HepG2 (cell line): Measurements from ENCODE around the gene NEDD8. TPM values are rescaled to one million over a fixed set of nuclear protein-coding genes. Genes with fewer than 3 reads are reported as not detected.

ENCODE experiments used
- ATAC-seq: fragments of 200-7000 bp; cut with Tn5 transposase; 3 replicates; pipeline ENCODE4 v1.9.1; 2020; ENCODE audit warnings: mild to moderate bottlenecking, moderate library complexity
- BruUV-seq: library from RNA; stranded (reverse); fragments of 400-500 nt; replicated peaks from 2 replicates; lab custom pipeline; 2021; lab: Mats Ljungman, UMichigan
- CTCF ChIA-PET: fragments of 300-600 bp; formaldehyde crosslinking; extraction: SDS; loops from one replicate; lab custom pipeline; 2021; ENCODE audit warnings: low total read pairs, inconsistent platforms, low intra/inter-chr PET ratio; lab: Yijun Ruan, JAX
- POLR2A ChIA-PET: fragments of 350-600 bp; sonication (Branson Sonifier 250); formaldehyde crosslinking; loops from one replicate; lab custom pipeline; 2020; ENCODE audit warnings: antibody characterized with exemption, inconsistent platforms; lab: Yijun Ruan, JAX
- DNase-seq: peaks from one replicate; pipeline ENCODE4 v3.0.0-alpha.2; 2015; ENCODE audit warnings: low spot score
- FAIRE-seq: peaks from 3 replicates; lab custom pipeline; 2011; peaks lifted over from hg19 to GRCh38; lab: Jason Lieb, UNC
- H2AFZ ChIP-seq: one replicate; pipeline ENCODE4 v1.6.1; 2011; ENCODE audit warnings: low read length, inconsistent platforms
- H3K27ac ChIP-seq: fragments of 300-600 bp; 3 replicates; pipeline ENCODE4 v1.8.0; 2011; ENCODE audit warnings: mixed run types, mild to moderate bottlenecking, mixed read lengths, low read length, inconsistent platforms; ENCODE audit not compliant: insufficient read depth; ENCODE audit errors: extremely low read length
- H3K27me3 ChIP-seq, 2 experiments: fragments of 200-600 bp in 1 of 2; 2 replicates in 1 of 2; 3 replicates in 1 of 2; pipeline versions ENCODE4 v1.6.0 to v1.8.0; 2011; ENCODE audit warnings: low read length in 2 of 2, mild to moderate bottlenecking in 2 of 2, moderate library complexity in 2 of 2, inconsistent platforms in 1 of 2; ENCODE audit not compliant: insufficient read depth in 2 of 2, control insufficient read depth in 1 of 2
- H3K36me3 ChIP-seq, 2 experiments: fragments of 200-600 bp in 1 of 2; replicated peaks in 1 of 2; 2 replicates in 1 of 2; 3 replicates in 1 of 2; pipeline versions ENCODE4 v1.5.1 to v1.8.0; 2011; ENCODE audit warnings: low read length in 2 of 2, inconsistent platforms in 1 of 2; ENCODE audit not compliant: insufficient read depth in 2 of 2, control insufficient read depth in 1 of 2
- H3K4me1 ChIP-seq: 2 replicates; pipeline ENCODE4 v1.5.1; 2012; ENCODE audit warnings: low read length, inconsistent platforms; ENCODE audit not compliant: insufficient read depth
- H3K4me2 ChIP-seq: 2 replicates; pipeline ENCODE4 v1.6.0; 2011; ENCODE audit warnings: low read depth, low read length, inconsistent platforms
- H3K4me3 ChIP-seq, 3 experiments: fragments of 200-600 bp in 1 of 3; sonication (generic), shearing (Covaris generic) in 1 of 3; replicated peaks in 1 of 3; 2 replicates each; pipeline ENCODE4 v1.5.1; 2011 to 2016; ENCODE audit warnings: low read length in 3 of 3, inconsistent platforms in 2 of 3, low read depth in 2 of 3, mild to moderate bottlenecking in 2 of 3, control low read depth in 1 of 3, mixed read lengths in 1 of 3; ENCODE audit not compliant: insufficient read depth in 1 of 3
- H3K79me2 ChIP-seq: one replicate; pipeline ENCODE4 v1.6.1; 2011; ENCODE audit warnings: low read length, inconsistent platforms; ENCODE audit not compliant: insufficient read depth
- H3K9ac ChIP-seq: 2 replicates; pipeline ENCODE4 v1.6.0; 2011; ENCODE audit warnings: mild to moderate bottlenecking, low read depth, low read length, inconsistent platforms; ENCODE audit not compliant: insufficient read depth
- H3K9me3 ChIP-seq: 2 replicates; pipeline ENCODE4 v1.5.1; 2012; ENCODE audit warnings: mild to moderate bottlenecking, low read length
- H4K20me1 ChIP-seq: 2 replicates; pipeline ENCODE4 v1.6.0; 2011; ENCODE audit warnings: inconsistent platforms, mild to moderate bottlenecking, low read length, moderate library complexity; ENCODE audit not compliant: insufficient read depth
- AGO2 ChIP-seq: fragments of 200-400 bp; formaldehyde crosslinking; optimal IDR thresholded peaks from 2 replicates; pipeline ENCODE3; 2017; ENCODE audit warnings: mild to moderate bottlenecking, low read depth, low read length, moderate library complexity
- MED8 ChIP-seq: sonication (generic); formaldehyde crosslinking; IDR thresholded peaks from 2 replicates; pipeline ENCODE4 v1.8.1; 2023; ENCODE audit warnings: mild to moderate bottlenecking, missing genetic modification reagents; ENCODE audit not compliant: insufficient replicate concordance
- RBFOX2 ChIP-seq: fragments of 200-400 bp; formaldehyde crosslinking; IDR thresholded peaks from 2 replicates; pipeline ENCODE4 v1.6.1; 2017; ENCODE audit warnings: low read depth, mild to moderate bottlenecking, low read length
- REXO4 ChIP-seq: sonication (generic); formaldehyde crosslinking; IDR thresholded peaks from 2 replicates; pipeline ENCODE4 v1.8.0; 2022; ENCODE audit warnings: missing genetic modification reagents, mild to moderate bottlenecking, borderline replicate concordance
- SMAD1 ChIP-seq: sonication (generic); formaldehyde crosslinking; IDR thresholded peaks from 2 replicates; pipeline ENCODE4 v1.4.0; 2020; ENCODE audit warnings: missing genetic modification reagents, low read depth, mild to moderate bottlenecking, borderline replicate concordance
- SP4 ChIP-seq: sonication (generic); formaldehyde crosslinking; IDR thresholded peaks from 2 replicates; pipeline ENCODE4 v1.8.1; 2023; ENCODE audit warnings: mild to moderate bottlenecking, missing genetic modification reagents
- SRY ChIP-seq: sonication (generic); formaldehyde crosslinking; IDR thresholded peaks from 2 replicates; pipeline ENCODE4 v1.8.0; 2022; ENCODE audit warnings: mild to moderate bottlenecking, missing genetic modification reagents
- TRAFD1 ChIP-seq: sonication (generic); formaldehyde crosslinking; IDR thresholded peaks from 2 replicates; pipeline ENCODE4 v1.5.1; 2020; ENCODE audit warnings: missing genetic modification reagents, mild to moderate bottlenecking, borderline replicate concordance
- UBTF ChIP-seq: sonication (generic); formaldehyde crosslinking; IDR thresholded peaks from 2 replicates; pipeline ENCODE4 v1.4.0; 2020; ENCODE audit warnings: mild to moderate bottlenecking, missing genetic modification reagents
- ZNF737 ChIP-seq: sonication (generic); formaldehyde crosslinking; IDR thresholded peaks from 2 replicates; pipeline ENCODE4 v1.5.0; 2020; ENCODE audit warnings: missing genetic modification reagents, mild to moderate bottlenecking, borderline replicate concordance
- ZNF883 ChIP-seq: sonication (generic); formaldehyde crosslinking; IDR thresholded peaks from 2 replicates; pipeline ENCODE4 v1.5.1; 2020; ENCODE audit warnings: mild to moderate bottlenecking, missing genetic modification reagents; ENCODE audit errors: not compliant biosample characterization
- ZSCAN21 ChIP-seq: sonication (generic); formaldehyde crosslinking; IDR thresholded peaks from 2 replicates; pipeline ENCODE4 v1.8.0; 2022; ENCODE audit warnings: mild to moderate bottlenecking, missing genetic modification reagents, moderate library complexity, borderline replicate concordance
- WGBS: methylation state at CpG from one replicate; pipeline ENCODE4 v1.1.6; 2017; ENCODE audit warnings: low lambda C conversion rate; 5-methylcytosine and 5-hydroxymethylcytosine counted together
- in situ Hi-C: cut with HindIII; loops from 2 replicates; pipeline ENCODE4 v1.10.0; 2017; ENCODE audit warnings: low pct_unique_long_range_greater_than_20kb; ENCODE audit not compliant: extremely low pct_ligation_motif_present
- intact Hi-C: fragments of 100-400 bp; cut with micrococcal nuclease; formaldehyde crosslinking; loops from one replicate; pipeline ENCODE4 v1.10.0; 2022; ENCODE audit not compliant: unreplicated experiment
- polyA plus RNA-seq, 8 experiments: library from polyadenylated mRNA; depleted of rRNA in 3 of 8; stranded (reverse) in 7 of 8; unstranded in 1 of 8; fragments of >200 nt; fragmentation: Illumina TruSeq in 4 of 8; extraction: Trizol in 4 of 8; gene quantifications; 2 replicates each; pipeline versions ENCODE4 v1.2.1 to v1.2.3, GENCODE V29; 2011 to 2016; ENCODE audit warnings: low read depth in 4 of 8, missing spikeins in 1 of 8, mixed read lengths in 1 of 8; ENCODE audit not compliant: insufficient read depth in 1 of 8
- total RNA-seq, 5 experiments: library from RNA; depleted of rRNA; stranded (reverse); fragments of >200 nt; fragmentation: Illumina TruSeq; extraction: Trizol; gene quantifications; 2 replicates each; pipeline ENCODE4 v1.2.3, GENCODE V29; 2016; ENCODE audit warnings: low read depth in 1 of 5
- TF ChIP-seq, protein P1 (sequence below): sonication (generic); formaldehyde crosslinking; IDR thresholded peaks from 2 replicates; pipeline ENCODE4 v1.9.0; 2021; ENCODE audit warnings: missing genetic modification reagents, borderline replicate concordance
- TF ChIP-seq, protein P2 (sequence below): sonication (generic); formaldehyde crosslinking; IDR thresholded peaks from 2 replicates; pipeline ENCODE4 v1.4.0; 2020; ENCODE audit warnings: mild to moderate bottlenecking, missing genetic modification reagents

NEDD8 gene
- total and polyA plus RNA-seq, 2 of the 13 experiments (the other 11 are each of a cell fraction or from before 2014, with no cell fraction given): 535 to 713 TPM

GRCh38 chr14:24184104-24184970 is 47.8 kb downstream of the NEDD8 start:
- WGBS: 95% methylated on average over 17 of the region's 19 CpGs
- CTCF ChIA-PET: no interaction called here
- TF ChIP-seq ZNF883 (CRISPR knock-in tag): peak; percentile 22
- peak; percentile 38 for TF ChIP-seq MED8
- TF ChIP-seq RBFOX2: peak; percentile 39; the same call in 1 of the 2 replicates
- TF ChIP-seq, protein P1, sequence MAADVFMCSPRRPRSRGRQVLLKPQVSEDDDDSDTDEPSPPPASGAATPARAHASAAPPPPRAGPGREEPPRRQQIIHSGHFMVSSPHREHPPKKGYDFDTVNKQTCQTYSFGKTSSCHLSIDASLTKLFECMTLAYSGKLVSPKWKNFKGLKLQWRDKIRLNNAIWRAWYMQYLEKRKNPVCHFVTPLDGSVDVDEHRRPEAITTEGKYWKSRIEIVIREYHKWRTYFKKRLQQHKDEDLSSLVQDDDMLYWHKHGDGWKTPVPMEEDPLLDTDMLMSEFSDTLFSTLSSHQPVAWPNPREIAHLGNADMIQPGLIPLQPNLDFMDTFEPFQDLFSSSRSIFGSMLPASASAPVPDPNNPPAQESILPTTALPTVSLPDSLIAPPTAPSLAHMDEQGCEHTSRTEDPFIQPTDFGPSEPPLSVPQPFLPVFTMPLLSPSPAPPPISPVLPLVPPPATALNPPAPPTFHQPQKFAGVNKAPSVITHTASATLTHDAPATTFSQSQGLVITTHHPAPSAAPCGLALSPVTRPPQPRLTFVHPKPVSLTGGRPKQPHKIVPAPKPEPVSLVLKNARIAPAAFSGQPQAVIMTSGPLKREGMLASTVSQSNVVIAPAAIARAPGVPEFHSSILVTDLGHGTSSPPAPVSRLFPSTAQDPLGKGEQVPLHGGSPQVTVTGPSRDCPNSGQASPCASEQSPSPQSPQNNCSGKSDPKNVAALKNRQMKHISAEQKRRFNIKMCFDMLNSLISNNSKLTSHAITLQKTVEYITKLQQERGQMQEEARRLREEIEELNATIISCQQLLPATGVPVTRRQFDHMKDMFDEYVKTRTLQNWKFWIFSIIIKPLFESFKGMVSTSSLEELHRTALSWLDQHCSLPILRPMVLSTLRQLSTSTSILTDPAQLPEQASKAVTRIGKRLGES (CRISPR knock-in tag): no peak
- TF ChIP-seq, protein P2, sequence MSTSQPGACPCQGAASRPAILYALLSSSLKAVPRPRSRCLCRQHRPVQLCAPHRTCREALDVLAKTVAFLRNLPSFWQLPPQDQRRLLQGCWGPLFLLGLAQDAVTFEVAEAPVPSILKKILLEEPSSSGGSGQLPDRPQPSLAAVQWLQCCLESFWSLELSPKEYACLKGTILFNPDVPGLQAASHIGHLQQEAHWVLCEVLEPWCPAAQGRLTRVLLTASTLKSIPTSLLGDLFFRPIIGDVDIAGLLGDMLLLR (CRISPR knock-in tag): no peak
- no peak for TF ChIP-seq TRAFD1 (CRISPR knock-in tag)
- no peak for TF ChIP-seq SMAD1 (CRISPR knock-in tag)
- 0 out of 2 replicates have a peak, but pooled peaks have one; percentile 73 for TF ChIP-seq ZNF737
- TF ChIP-seq AGO2: peak; percentile 66
- TF ChIP-seq SRY (CRISPR knock-in tag): no peak
- no peak for TF ChIP-seq SP4
- no peak for TF ChIP-seq ZSCAN21 (CRISPR knock-in tag)
- 0 out of 2 replicates have a peak, but pooled peaks have one; percentile 14 for TF ChIP-seq REXO4 (CRISPR knock-in tag)
- TF ChIP-seq UBTF (CRISPR knock-in tag): 0 out of 2 replicates have a peak, but pooled peaks have one; percentile 29

More at GRCh38 chr14:24184104-24184970, 47.8 kb downstream of the NEDD8 start:
- DNase-seq: no peak
- H3K79me2 ChIP-seq: peaks cover 15% of the 10 kb centered on the region
- no peak overlapping the region for H3K27ac ChIP-seq
- no peaks in the 10 kb centered on the region for H3K27me3 ChIP-seq
- H3K4me1 ChIP-seq: peaks cover 19% of the 10 kb centered on the region
- no peak overlapping the region for H2AFZ ChIP-seq
- no peak overlapping the region for H3K4me3 ChIP-seq
- no peak overlapping the region for H3K9ac ChIP-seq
- POLR2A ChIA-PET: interaction anchor here (0.9 to 8.1 kb wide), 7 partner anchors 11 to 90 kb away, joined by 3 to 53 read pairs (median 4); partner anchors contain the start of genes CHMP4A, IRF9, PCK2 and PSME2
- H3K4me2 ChIP-seq: no peak overlapping the region
- in situ Hi-C loops (no loop called here), intact Hi-C loops (no loop called here)
- peaks cover 78 to 82% of the 10 kb centered on the region in 2 experiments for H3K36me3 ChIP-seq
- H3K9me3 ChIP-seq: no peaks in the 10 kb centered on the region
- ATAC-seq: no peak
- no peak for FAIRE-seq
- no TSS peak for BruUV-seq
- H4K20me1 ChIP-seq: no peaks in the 10 kb centered on the region
